ENCODE results near the gene IL23R.

IL23R gene

DNA sequence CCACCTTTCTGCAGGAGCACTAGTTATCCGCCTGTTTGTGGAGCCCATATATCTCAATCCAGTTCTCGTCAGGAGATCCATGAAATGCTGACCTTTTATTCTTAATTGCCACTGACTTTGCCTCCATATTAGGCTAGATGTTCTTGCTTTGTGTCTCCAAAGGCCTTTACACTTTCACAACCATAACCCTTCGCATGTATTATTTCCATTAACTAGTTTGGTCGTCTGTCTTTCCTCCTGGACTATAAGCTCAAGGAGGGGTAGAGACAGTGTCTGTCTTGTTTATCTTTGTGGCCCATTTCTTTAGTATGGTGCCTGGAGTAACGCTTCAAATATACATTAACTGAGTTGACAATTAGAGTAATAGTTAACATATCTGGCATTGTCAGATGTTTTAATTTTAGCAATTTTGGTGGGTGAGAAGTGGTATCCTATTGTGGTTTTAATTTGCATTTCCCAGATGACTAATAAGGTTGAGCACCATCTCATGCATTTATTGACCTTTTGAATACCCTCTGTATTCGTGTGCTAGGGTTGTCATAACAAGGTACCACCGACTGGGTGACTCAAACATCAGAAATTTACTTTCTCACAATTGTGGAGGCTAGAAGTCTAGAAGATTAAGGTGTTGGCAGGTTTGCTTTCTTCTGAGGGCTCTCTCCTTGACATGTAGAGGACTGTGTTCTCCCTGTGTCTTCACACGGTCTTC, 119.7 kb downstream of the IL23R start:
- no peak overlapping the region for H3K4me3 Mint-ChIP-seq
- no peak for DNase-seq

DNA sequence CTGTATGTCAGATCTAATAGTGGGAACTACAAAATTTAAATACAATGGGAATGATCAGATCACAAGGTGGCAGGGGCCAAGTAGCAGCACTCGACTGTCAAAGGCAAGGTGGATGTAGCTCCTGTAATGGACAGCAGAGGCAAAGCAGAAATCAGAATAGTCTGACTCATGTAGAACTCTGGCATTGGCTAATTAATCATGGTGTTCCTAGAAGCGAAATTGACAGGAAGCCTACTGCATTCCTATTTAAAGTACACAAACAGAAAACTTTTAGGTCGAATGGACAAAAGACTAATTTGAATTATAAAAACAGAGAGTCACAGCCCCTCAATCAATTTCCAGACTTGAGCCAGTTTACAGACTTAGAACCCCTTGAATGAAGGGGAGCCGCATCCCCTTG, 124.0 kb downstream of the IL23R start:
- Mint-ChIP-seq H3K27ac (peak overlapping the region; percentile 26), H3K9me3 (peaks cover 14% of the 10 kb centered on the region), H3K4me1 (peaks cover 32% of the 10 kb centered on the region), H3K36me3 (peaks cover 5% of the 10 kb centered on the region), H3K4me3 (no peak overlapping the region), H3K27me3 (no peaks in the 10 kb centered on the region)
- CTCF ChIA-PET, result no interaction called here
- no peak for DNase-seq

More for the DNA sequence above, 119.7 kb downstream of the IL23R start:
- H3K36me3 Mint-ChIP-seq, result no peaks in the 10 kb centered on the region
- CTCF ChIA-PET, result interaction anchor here (0.7 to 1.7 kb wide), 4 partner anchors 9 to 74 kb away, joined by 3 to 4 read pairs (median 4); no protein-coding TSS in a partner anchor
- H3K27ac Mint-ChIP-seq, result no peak overlapping the region
- peaks cover 1% of the 10 kb centered on the region for H3K9me3 Mint-ChIP-seq
- H3K4me1 Mint-ChIP-seq, result peaks cover 7% of the 10 kb centered on the region
- peaks cover 3% of the 10 kb centered on the region for H3K27me3 Mint-ChIP-seq

DNA sequence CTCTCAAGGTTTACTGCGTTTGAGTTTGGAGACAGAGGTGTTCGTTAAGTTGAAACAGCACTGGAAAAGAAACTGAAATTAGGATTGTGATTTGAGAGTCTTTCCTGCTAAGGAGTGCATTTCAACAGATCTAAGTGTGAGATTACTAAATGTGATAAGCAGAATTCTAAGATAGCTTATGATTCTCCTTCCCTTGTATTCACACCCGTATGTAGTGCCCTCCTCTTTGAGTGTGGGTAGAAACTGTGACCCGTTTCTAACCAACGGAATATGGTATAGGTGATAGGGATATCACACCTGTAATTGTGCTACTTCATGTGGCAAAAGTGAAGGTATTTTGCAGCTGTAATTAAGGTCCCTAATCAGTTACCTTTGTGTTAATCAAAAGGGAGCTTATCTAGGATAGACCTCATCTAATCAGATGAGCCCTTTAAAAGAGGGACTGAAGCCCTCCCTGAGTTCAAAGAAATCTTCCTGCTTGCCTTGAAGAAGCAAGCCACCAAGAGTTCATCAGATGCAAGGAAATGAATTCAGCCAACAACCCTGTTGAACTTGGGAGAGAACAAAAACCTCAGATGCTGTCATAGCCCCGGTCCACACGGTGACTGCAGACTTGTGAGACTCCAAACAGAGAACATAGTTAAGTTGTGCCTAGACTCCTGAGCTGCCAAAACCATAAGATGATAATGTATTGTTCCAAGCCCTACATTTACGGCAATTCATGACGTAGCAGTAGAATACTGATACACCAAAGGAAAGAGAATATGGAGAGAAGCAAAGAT, 128.8 kb downstream of the IL23R start:
- peak; percentile 40 for DNase-seq
- H3K9me3 Mint-ChIP-seq, result peaks cover 16% of the 10 kb centered on the region
- peak overlapping the region; percentile 49 for H3K27ac Mint-ChIP-seq
- CTCF ChIA-PET, result interaction anchor here (0.8 to 1.8 kb wide), 5 partner anchors 8 to 83 kb away, joined by 3 to 5 read pairs (median 3); partner anchors contain the start of gene IL12RB2
- H3K4me1 Mint-ChIP-seq, result peaks cover 36% of the 10 kb centered on the region
- peaks cover 9% of the 10 kb centered on the region for H3K36me3 Mint-ChIP-seq
- H3K4me3 Mint-ChIP-seq, result no peak overlapping the region
- no peaks in the 10 kb centered on the region for H3K27me3 Mint-ChIP-seq

DNA sequence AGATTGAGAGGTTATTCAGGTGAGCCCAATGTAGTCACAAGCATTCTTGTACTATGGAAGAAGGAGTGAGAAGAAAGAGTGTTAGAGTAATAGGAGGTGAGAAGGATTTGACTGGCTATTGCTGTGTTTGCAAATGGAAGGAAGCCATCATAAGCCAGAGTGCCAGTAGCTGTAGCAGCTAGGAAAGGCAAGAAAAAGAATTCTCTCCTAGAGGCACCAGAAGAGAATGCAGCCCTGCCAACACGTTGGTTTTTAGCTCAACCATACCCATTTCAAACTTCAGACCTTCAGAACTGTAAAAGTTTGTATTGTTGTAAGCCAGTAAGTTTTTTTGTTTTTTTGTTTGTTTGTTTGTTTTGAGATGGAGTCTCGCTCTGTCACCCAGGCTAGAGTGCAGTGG, 132.5 kb downstream of the IL23R start:
- H3K4me3 Mint-ChIP-seq, result no peak overlapping the region
- no peaks in the 10 kb centered on the region for H3K27me3 Mint-ChIP-seq
- peaks cover 1% of the 10 kb centered on the region for H3K9me3 Mint-ChIP-seq
- peaks cover 6% of the 10 kb centered on the region for H3K36me3 Mint-ChIP-seq
- H3K4me1 Mint-ChIP-seq, result peaks cover 47% of the 10 kb centered on the region
- H3K27ac Mint-ChIP-seq, result no peak overlapping the region
- CTCF ChIA-PET, result no interaction called here
- DNase-seq, result no peak

DNA sequence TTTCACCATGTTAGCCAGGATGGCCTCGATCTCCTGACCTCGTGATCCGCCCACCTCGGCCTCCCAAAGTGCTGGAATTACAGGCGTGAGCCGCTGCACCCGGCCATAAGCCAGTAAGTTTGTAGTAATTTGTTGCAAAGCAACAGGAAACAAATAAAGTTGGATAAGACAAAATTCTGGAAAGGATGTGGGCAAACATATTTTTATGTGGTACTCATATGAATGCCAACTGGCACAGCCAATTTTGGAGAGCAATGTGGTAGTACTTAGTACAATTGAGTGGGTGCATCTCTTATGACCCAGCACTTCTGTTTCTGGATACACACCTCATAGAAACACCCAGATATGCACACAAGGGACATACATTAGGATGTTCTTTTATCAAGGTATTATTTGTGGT, 133.0 kb downstream of the IL23R start:
- Mint-ChIP-seq H3K4me1 (peaks cover 47% of the 10 kb centered on the region), H3K9me3 (peaks cover 1% of the 10 kb centered on the region), H3K27me3 (no peaks in the 10 kb centered on the region), H3K36me3 (peaks cover 6% of the 10 kb centered on the region), H3K4me3 (no peak overlapping the region), H3K27ac (no peak overlapping the region)
- DNase-seq, result no peak
- CTCF ChIA-PET, result no interaction called here

DNA sequence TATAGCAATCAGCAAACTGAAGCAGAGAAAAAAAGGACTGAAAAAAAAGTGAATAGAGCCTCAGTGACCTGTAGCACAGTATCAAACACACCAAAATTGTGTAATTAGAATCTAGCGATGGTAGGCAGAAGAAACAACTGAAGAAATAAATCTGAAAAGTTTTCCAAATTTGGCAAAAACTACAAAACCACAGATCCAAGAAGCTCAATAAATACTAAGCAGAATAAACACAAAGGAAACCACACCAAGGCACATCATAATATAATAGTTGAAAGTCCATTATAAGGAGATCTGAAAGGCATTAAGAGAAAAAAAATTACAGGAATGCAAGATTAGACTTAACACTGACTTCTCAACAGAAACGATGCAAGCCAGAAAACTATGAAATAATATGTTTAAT, 134.3 kb downstream of the IL23R start:
- Mint-ChIP-seq H3K36me3 (peaks cover 4% of the 10 kb centered on the region), H3K4me1 (peaks cover 44% of the 10 kb centered on the region), H3K4me3 (no peak overlapping the region), H3K27ac (no peak overlapping the region), H3K9me3 (peaks cover 1% of the 10 kb centered on the region), H3K27me3 (no peaks in the 10 kb centered on the region)
- CTCF ChIA-PET, result interaction anchor here (1.3 to 2.9 kb wide), 3 partner anchors 15 to 87 kb away, joined by 3 to 7 read pairs (median 3); no protein-coding TSS in a partner anchor
- DNase-seq, result no peak

DNA sequence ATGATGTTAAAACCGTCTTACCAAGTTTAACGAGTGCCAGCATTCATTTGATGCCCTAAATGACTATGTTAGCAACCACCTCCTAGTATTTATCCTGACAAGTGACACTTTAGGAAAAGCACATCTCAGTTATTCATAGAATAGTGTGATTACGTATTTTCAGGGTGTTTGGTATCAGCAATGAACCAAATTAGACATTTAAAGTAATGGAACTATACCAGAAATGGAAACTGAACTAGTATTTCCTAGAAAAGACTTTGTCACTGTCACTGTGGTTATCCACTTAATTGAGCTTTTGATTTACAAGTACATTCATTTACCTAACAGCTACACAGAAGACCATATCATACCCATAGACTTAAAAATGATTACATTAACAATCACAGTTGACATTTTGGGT, 137.8 kb downstream of the IL23R start:
- H3K36me3 Mint-ChIP-seq, result peaks cover 2% of the 10 kb centered on the region
- H3K4me3 Mint-ChIP-seq, result peak overlapping the region; percentile 0
- H3K27ac Mint-ChIP-seq, result peak overlapping the region; percentile 83
- no peaks in the 10 kb centered on the region for H3K9me3 Mint-ChIP-seq
- peaks cover 59% of the 10 kb centered on the region for H3K4me1 Mint-ChIP-seq
- no peak for DNase-seq
- CTCF ChIA-PET, result interaction anchor here (0.6 to 1.5 kb wide), 4 partner anchors 33 to 90 kb away, joined by 3 to 4 read pairs (median 3); no protein-coding TSS in a partner anchor
- no peaks in the 10 kb centered on the region for H3K27me3 Mint-ChIP-seq

DNA sequence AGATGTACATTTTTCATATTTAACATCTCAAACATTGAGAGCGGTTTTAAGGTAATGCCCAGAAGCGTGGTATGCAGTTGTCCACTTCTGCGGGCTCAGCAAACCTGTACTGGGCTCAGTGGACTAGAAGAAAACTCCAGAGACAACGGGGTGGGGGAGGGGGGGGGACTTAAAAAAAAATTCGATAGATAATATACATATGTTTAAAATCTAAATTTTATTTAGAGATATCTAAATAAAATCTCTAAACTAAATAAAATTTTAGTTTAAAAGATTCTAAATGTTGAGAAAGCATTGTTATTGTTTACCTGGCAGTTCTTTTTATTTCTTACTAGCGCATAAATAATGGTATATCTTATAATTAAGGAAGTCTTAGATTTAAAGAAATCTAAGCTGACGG, 140.3 kb downstream of the IL23R start:
- CTCF ChIA-PET, result interaction anchor here (0.7 to 1.5 kb wide), 3 partner anchors 26 to 93 kb away, joined by 4 read pairs; no protein-coding TSS in a partner anchor
- Mint-ChIP-seq H3K4me1 (peaks cover 72% of the 10 kb centered on the region), H3K4me3 (peak overlapping the region; percentile 86), H3K27ac (peak overlapping the region; percentile 96), H3K27me3 (no peaks in the 10 kb centered on the region), H3K9me3 (no peaks in the 10 kb centered on the region), H3K36me3 (peaks cover 16% of the 10 kb centered on the region)
- DNase-seq, result no peak

DNA sequence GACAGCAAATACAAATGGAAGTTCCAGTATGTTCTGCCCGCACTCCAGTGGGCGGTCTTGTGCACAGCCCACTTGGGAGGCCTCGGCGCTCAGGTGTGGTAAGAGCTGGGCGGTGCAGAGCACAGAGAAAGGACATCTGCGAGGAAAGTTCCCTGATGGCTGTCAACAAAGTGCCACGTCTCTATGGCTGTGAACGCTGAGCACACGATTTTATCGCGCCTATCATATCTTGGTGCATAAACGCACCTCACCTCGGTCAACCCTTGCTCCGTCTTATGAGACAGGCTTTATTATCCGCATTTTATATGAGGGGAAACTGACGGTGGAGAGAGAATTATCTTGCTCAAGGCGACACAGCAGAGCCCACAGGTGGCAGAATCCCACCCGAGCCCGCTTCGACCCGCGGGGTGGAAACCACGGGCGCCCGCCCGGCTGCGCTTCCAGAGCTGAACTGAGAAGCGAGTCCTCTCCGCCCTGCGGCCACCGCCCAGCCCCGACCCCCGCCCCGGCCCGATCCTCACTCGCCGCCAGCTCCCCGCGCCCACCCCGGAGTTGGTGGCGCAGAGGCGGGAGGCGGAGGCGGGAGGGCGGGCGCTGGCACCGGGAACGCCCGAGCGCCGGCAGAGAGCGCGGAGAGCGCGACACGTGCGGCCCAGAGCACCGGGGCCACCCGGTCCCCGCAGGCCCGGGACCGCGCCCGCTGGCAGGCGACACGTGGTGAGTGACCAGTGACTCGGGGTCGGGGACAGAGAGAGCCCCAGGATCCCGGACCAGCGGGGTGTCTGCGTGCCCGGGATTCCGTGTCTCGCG, 141.2 kb downstream of the IL23R start, which contains the start of gene IL12RB2:
Gene IL12RB2, plus strand, starts transcription at position 623 of the 810 bp plus-strand sequence. CDS start 12,496 bp downstream, outside the sequence.
- CTCF ChIA-PET, result interaction anchor here (0.7 to 1.5 kb wide), 5 partner anchors 13 to 94 kb away, joined by 3 to 4 read pairs (median 4); no protein-coding TSS in a partner anchor
- H3K27me3 Mint-ChIP-seq, result no peaks in the 10 kb centered on the region
- H3K4me3 Mint-ChIP-seq, result peak within 1 kb of the TSS; percentile 96
- H3K9me3 Mint-ChIP-seq, result peaks cover 2% of the 10 kb centered on the region
- peaks cover 77% of the 10 kb centered on the region for H3K4me1 Mint-ChIP-seq
- DNase-seq, result peak; percentile 75
- H3K36me3 Mint-ChIP-seq, result peaks cover 20% of the 10 kb centered on the region
- peak within 1 kb of the TSS; percentile 96 for H3K27ac Mint-ChIP-seq

DNA sequence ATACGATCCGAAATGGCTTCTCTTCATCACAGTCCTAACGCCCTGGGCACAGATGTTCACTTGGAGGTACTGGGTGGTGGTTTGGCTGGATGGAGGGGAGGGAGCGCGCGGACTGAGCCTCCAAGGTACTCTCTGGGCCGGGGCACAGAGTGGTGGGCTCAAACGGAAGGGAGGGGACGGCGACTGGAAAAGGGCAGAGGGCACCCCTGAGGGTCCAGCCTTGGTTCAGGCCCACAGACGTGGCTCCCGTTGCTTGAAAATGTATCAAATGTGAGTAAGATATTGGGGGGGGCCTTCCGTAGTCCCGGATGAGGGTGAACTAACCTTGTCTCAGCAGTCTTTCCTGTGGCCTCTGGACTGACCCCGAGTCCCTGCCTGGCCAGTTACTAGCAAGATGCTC, 141.9 kb downstream of the IL23R start:
- peak overlapping the region; percentile 96 for H3K4me3 Mint-ChIP-seq
- H3K27me3 Mint-ChIP-seq, result no peaks in the 10 kb centered on the region
- CTCF ChIA-PET, result interaction anchor here (1.0 to 1.5 kb wide), 3 partner anchors 13 to 29 kb away, joined by 3 to 4 read pairs (median 4); no protein-coding TSS in a partner anchor
- H3K27ac Mint-ChIP-seq, result peak overlapping the region; percentile 96
- H3K36me3 Mint-ChIP-seq, result peaks cover 20% of the 10 kb centered on the region
- peaks cover 81% of the 10 kb centered on the region for H3K4me1 Mint-ChIP-seq
- peak; percentile 34 for DNase-seq
- peaks cover 2% of the 10 kb centered on the region for H3K9me3 Mint-ChIP-seq
